HPDE6-E6E7 (cell line): ENCODE measurements around the gene DNM3.

ENCODE experiments used
- DNase-seq: peaks from one replicate; pipeline ENCODE4 v3.0.0; 2011; ENCODE audit warnings: missing footprints; ENCODE audit errors: extremely low spot score

DNM3 gene

GRCh38 chr1:172326136-172326535, 484.8 kb downstream of the DNM3 start:
- DNase-seq = no peak

DNA sequence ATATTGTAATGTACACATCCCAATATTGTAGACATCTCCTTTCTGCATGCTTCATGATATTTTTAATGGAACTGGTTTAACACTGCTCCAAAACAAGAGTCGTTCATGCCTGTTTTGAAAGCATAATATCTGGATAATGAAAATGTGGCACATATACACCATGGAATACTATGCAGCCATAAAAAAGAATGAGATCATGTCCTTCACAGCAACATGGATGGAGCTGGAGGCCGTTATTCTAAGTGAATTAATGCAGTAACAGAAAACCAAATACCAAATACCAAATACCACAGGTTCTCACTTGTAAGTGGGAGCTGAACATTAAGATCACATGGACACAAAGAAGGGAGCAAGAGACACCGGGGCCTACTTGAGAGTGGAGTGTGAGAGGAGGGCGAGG, 487.0 kb downstream of the DNM3 start:
- no peak for DNase-seq

- DNase-seq = no peak
Observed at GRCh38 chr1:172332230-172332629, 490.9 kb downstream of the DNM3 start.

DNA sequence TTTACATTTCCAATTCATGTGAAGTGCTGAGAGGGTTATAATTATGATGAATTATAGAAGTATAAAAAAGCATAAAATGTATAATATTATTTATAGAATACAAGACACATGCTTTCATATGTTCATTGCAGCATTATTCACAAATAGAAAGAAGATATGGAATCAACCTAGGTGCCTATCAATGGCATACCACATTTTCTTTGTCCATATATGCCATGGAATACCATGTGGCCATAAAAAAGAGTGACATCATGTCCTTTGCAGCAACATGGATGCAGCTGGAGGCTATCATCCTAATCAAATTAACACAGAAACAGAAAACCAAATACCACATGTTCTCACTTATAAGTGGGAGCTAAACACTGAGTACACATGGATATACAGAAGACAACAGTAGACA, 494.1 kb downstream of the DNM3 start:
- DNase-seq = no peak

DNA sequence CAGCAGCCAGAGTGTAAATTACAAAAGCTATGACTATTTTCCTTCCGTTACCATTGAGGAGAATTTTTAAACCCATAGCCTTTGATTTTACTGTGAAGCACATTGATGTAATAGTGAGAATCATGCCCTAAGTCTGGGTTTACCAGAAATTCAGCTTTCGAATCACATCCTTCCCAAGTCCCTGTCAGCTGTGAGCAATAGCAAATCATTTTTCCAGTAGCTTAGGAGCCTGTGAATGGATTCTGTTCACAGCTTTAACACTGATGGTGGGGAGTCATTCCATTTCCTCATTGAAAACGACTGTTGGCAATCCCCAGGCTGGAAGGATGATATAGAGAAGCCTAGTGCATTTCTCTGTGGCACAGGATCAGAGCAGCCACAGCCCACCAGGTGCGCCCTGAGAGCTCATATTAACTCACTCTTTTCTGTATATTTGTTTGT, 497.0 kb downstream of the DNM3 start:
- no peak for DNase-seq

GRCh38 chr1:172339842-172340241, 498.5 kb downstream of the DNM3 start:
- DNase-seq = no peak

- no peak for DNase-seq
Observed at GRCh38 chr1:172340520-172340919, 499.2 kb downstream of the DNM3 start.

DNA sequence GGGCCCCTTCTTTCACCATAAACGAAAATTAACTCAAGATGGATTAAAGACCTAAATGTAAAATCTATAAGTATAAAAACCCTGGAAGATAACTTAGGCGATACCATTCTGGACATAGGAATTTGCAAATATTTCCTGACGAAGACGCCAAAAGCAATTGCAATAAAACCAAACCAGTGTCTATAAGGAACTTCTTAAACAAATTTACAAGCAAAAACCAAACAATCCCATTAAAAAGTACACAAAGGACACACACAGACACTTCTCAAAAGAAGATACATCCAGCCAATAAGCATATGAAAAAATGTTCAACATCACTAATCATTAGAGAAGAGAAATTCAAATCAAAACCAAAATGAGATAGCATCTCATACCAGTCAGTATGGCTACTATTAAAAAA, 500.4 kb downstream of the DNM3 start:
- no peak for DNase-seq

DNA sequence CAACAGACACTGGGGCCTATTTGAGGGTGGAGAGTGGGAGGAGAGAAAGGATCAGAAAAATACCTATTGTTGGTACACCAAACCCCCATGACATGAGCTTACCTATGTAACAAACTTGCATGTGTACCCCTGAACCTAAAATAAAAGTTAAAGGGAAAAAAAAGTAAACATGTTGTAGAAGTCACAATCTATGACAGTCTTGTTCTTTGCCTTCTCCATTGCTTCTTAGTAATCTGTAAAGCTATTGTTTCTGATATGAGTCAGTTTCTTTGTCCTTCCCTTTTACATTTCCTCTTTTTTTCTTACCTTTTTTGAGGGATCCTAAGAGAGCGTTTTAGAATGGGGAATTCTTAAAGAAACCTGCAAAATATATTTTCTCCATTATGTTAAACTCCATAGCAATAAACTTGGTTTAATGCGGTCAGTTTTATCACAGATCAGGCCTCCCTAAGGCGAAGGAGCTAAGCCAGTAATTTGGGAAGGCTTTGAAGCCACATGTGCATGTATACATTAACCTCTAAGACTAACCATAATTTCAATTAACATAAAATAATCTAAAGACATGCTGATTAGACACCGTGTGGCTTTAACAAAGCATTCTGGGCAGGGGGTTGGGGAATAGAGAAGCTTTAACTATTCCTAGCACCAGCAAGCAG, 501.4 kb downstream of the DNM3 start:
- DNase-seq = no peak

GRCh38 chr1:172343240-172344160, 502.2 kb downstream of the DNM3 start:
- no peak for DNase-seq

GRCh38 chr1:172344444-172344843, 503.1 kb downstream of the DNM3 start:
- DNase-seq = no peak

DNA sequence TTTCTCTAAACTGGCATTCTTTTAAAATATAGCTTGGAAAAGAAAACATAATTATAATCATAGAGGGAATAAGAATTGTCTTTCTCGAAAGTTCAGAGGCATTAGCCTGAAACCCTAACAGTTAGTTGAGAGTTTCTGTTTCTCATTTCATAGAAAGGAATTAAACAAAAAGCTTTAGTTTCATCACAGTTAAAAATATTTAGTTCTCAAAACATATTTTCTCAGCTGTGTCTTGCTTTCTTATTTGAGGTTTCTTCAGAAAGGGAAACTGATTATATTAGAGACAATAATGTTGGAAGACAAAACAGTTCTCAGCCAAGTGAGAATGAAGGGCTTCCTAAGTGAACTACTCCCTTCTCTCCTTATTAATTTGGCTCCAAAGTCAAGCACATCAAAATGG, 503.8 kb downstream of the DNM3 start:
- no peak for DNase-seq

- no peak for DNase-seq
Observed at GRCh38 chr1:172347416-172347815, 506.1 kb downstream of the DNM3 start.

GRCh38 chr1:172350856-172351255, 509.6 kb downstream of the DNM3 start:
- DNase-seq = no peak

DNA sequence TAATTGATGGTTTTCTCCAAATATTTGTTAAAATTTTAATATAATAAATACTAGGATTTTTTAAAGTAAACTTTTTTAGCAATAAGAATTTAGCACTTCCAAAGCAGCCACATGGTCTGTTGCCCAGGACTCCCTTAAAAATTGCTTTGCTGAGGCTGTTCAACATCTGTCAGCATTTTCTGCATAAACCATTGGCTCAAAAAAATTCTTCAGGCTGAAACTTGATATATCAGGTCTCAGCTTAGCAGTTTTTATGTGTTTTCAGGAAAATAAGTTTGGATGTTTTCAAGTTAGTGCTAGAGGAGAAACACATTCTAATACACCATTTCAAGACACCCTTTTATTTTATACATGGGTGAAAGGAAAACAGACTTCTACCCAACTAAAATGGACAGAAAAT, 510.0 kb downstream of the DNM3 start:
- DNase-seq = no peak

GRCh38 chr1:172351754-172352161, 510.5 kb downstream of the DNM3 start:
- DNase-seq = no peak

GRCh38 chr1:172352435-172352834, 511.1 kb downstream of the DNM3 start:
- peak; percentile 48 for DNase-seq

DNA sequence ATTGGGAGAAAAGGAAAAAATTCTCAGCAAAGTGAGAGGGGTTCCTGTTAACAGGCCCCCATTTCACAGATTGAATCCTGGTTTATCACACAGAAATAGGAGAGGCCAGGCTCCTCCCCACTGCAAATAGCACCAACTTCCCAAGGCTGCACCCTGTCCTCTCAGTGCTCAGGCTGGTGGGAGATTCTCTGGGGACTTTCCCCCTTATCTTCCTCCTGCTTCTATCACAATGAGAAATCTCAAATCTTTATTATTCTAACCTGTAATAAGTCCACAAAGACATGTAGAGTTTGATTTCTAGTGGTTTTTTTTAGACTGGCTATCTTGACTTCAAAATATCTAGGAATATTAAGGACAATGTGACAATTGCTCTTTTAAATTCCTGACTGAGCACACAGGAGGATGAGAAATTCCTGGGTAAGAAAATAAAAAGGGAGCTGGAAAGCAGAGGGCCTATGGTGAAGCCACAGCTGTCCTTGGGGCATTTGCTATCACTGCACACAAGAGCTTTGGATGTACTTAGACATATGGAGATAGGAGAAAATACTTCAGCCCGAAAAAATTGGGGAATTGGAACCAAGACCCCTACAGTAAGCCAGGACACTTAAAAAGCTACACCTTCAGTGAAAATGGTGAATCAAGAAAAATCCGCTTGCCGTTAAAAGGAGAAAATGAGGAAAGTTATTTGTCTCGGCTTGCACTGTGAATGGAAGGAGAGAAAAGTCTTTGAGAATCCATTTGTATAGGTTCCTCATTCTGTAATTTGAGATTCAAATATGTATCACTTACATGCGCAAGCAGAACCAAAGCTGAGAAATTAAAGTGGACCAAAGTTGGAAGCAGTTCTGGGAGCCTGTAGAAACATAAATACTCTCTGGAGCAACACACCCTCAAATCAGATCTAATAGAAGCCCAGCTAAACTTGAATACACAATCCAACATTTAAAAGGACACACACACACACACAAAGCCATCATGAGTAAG, 513.3 kb downstream of the DNM3 start:
- DNase-seq = no peak

DNA sequence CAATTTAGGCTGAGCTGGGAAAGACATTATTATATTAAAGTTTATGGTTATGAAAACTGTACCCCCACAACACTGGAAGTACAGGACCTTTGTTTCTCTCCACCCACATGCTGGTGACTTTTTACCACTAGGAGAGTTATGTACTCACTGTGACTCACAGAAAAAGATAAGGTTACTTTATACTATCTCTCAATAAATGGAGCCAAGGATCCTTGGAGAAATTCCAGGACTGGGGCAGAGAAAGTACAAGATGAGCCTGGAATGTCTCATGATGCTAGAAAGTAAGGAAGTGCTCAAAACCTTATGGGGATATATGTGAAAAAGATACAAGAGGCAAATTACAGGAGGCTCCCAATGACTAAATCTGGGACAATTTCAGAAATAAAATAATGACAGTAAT, 515.3 kb downstream of the DNM3 start:
- no peak for DNase-seq

GRCh38 chr1:172357753-172358385, 516.6 kb downstream of the DNM3 start:
- no peak for DNase-seq

DNA sequence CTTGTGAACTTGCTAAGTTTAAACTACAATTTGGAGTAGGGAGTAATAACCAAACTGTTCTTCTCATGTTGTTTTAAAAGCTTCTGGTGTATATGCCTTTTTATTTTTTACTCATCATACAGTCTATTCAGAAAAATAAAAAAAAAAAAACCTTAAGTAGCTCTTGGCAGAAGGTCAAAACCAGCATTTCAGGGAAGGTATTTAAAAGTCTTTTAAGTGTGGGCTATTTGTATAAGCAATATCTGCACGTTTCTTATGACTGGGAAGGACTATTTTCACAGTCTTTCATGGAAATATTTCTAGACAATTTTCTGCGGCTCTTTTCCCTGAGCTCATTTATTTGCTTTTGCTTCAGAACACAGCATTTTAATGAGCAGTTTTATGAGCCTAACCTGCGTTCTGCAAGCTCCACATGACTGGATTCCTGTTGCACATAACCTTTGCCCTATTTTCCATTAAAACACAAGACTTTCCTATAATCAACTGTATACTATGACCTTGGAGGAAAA, 518.2 kb downstream of the DNM3 start:
- no peak for DNase-seq
